Activated CD4-positive, alpha-beta T cell treated with anti-CD3 and anti-CD28 coated beads, Interleukin-2, amount 10 ng/mL, durations not matched to agents 24 days and 14 days (primary cell): Measurements from ENCODE around the gene ABHD12. TPM values are rescaled to one million over a fixed set of nuclear protein-coding genes. Genes with fewer than 3 reads are reported as not detected.
A peak's percentile ranks its signal among the peaks of the same experiment; 100 is the strongest.
"Not testable (repeated sequence)": the region's sequence is repeated elsewhere in the genome, so short reads cannot be mapped to it uniquely, and the experiment has no call there.

Source experiments
- DNase-seq: peaks from one replicate; pipeline ENCODE4 v3.0.0; 2022
- H3K27ac Mint-ChIP-seq: one replicate; pipeline ENCODE4 v1.8.0; 2022; ENCODE audit warnings: mild to moderate bottlenecking, mixed read lengths
- H3K27me3 Mint-ChIP-seq: one replicate; pipeline ENCODE4 v1.8.0; 2022; ENCODE audit warnings: mixed read lengths
- H3K36me3 Mint-ChIP-seq: one replicate; pipeline ENCODE4 v1.8.0; 2022; ENCODE audit warnings: low read depth, mild to moderate bottlenecking, mixed read lengths
- H3K4me1 Mint-ChIP-seq: one replicate; pipeline ENCODE4 v1.8.0; 2021; ENCODE audit warnings: mixed read lengths
- H3K4me3 Mint-ChIP-seq: one replicate; pipeline ENCODE4 v1.8.0; 2022; ENCODE audit warnings: mild to moderate bottlenecking, moderate library complexity, mixed read lengths
- H3K9me3 Mint-ChIP-seq: one replicate; pipeline ENCODE4 v1.8.0; 2021; ENCODE audit warnings: mixed read lengths
- intact Hi-C: fragments of 100-400 bp; cut with micrococcal nuclease; formaldehyde crosslinking; loops from one replicate; pipeline ENCODE4 v1.15.1; 2023
- total RNA-seq: library from RNA; stranded (reverse); gene quantifications from 2 replicates; pipeline ENCODE4 v1.2.3, GENCODE V29; 2022

ABHD12 gene
- total RNA-seq, result 28.7 and 30.0 TPM in 2 replicates

DNA sequence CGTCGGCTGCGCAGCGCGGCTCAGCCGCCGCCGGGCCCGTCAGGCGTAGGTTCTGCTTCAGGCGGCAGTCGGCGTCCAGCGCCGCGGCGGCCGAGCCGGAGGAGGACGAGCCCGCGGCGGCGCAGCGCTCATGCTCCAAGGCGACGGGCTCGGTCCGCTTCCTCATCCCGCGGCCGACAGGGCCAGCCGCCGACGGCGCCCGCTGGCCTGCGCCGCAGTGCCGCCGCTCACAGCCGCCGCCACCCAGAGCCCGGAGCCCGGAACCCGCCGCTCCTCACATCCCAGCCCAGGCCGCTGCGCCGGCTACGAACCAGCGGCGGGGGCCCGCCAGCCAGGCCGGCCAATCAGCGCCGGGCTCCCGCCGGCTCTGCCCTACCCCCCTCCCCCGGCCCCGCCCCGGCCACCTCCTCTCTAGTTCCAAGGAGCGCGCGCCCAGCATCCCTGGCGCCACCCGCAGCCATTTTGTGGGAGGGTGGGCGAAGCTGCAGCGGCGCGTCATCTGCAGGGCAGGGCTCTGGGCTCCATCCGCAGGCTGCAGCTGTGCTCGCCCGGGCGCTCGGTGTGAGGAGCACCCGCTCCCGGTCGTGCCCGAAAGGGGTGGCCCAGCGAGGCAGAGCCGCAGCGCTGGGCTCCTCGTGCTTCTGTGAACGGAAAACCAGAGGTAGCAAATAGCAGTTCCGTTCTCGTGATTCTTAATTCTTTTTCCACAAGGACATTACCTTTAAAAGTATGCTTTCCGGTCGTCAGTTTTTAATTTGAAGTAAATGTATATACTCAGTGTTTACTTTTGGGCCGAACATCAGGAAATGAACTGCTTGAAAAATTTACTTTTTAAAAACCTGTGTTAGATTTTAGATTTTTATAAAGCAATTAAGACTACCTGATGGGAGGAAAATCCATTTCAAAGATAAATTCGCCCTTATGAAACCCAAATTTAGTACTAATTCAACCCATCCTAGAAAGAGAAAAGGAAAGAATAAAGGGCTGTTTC lies at the start of gene ABHD12:
ABHD12 (minus strand) TSS at position 298 of the 991 bp plus-strand sequence; CDS start at position 166, 132 bp downstream.
- Mint-ChIP-seq H3K4me1 (peaks cover 16% of the 10 kb centered on the region), H3K4me3 (peak within 1 kb of the TSS; percentile 90), H3K9me3 (no peaks in the 10 kb centered on the region), H3K27me3 (no peaks in the 10 kb centered on the region), H3K36me3 (peaks cover 7% of the 10 kb centered on the region), H3K27ac (peak within 1 kb of the TSS; percentile 94)
- DNase-seq, result peak; percentile 98
- intact Hi-C loops, result loop anchor here (1.0 to 5.0 kb wide), 11 partner anchors 8 to 444 kb away; partner anchors contain the start of genes APMAP, CST7, ENTPD6 and GINS1

DNA sequence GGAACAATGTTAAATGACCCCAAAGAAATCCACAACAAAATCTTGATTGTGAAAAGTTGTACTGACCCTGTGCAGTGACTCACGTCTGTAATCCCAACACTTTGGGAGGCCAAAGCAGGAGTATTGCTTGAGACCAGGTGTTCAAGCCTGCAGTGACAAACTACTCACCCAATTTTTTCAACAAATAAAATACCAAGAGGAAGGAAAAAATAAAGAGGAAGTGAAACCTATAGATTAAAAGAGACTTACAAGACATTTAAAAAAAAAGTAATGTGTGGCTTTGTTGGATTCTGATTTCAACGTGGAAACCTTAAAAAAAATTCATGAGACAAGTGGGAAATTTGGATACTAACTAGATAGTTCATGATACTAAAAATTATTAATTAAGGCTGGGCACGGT lies 48.7 kb upstream of the ABHD12 start:
- intact Hi-C loops, result no loop called here
- no peak overlapping the region for H3K27ac Mint-ChIP-seq
- H3K4me1 Mint-ChIP-seq, result no peaks in the 10 kb centered on the region
- no peak for DNase-seq
- no peak overlapping the region for H3K4me3 Mint-ChIP-seq
- H3K27me3 Mint-ChIP-seq, result no peaks in the 10 kb centered on the region
- H3K36me3 Mint-ChIP-seq, result peaks cover 28% of the 10 kb centered on the region
- H3K9me3 Mint-ChIP-seq, result no peaks in the 10 kb centered on the region

DNA sequence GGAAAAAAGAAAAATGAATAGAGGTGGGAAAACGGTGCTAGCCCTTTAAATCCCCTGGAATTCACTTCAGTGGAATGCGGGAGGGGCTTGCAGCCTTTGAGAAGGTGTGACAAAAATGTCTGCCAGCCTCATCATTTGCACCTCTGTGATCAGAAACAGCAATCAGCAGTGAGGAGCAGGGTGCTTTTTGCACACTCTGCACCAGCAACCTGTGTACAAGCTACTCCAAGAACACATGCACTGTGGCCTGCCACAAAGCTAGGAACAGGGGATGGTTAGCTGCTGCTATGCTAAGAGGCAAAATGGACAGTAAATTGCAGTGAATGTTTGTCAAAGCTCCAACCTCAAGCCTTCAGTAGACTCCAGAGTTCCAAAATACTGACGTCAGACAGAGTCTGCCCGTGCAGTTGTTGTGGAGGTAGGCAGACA lies 46.5 kb upstream of the ABHD12 start:
- H3K4me3 Mint-ChIP-seq, result no peak overlapping the region
- intact Hi-C loops, result no loop called here
- H3K27me3 Mint-ChIP-seq, result no peaks in the 10 kb centered on the region
- no peaks in the 10 kb centered on the region for H3K9me3 Mint-ChIP-seq
- H3K4me1 Mint-ChIP-seq, result peaks cover 3% of the 10 kb centered on the region
- peaks cover 29% of the 10 kb centered on the region for H3K36me3 Mint-ChIP-seq
- no peak for DNase-seq
- no peak overlapping the region for H3K27ac Mint-ChIP-seq

DNA sequence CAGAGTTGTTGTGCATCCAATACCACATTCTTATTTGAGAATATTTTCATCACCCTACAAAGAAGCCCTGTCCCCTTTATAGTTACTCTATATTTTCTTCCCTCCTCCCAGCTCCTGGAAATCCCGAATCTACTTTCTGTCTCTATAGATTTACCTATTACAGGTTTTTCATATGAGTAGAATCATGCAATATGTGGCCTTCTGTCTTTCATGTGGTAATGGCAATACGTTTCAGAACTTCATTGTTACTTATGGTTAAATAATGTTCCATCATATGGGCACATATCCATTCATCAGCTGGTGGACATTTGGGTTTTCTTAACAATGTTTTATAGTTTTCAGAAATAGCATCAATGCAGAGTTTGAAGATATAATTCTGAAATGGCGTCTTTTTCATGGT lies 33.9 kb upstream of the ABHD12 start:
- peaks cover 50% of the 10 kb centered on the region for H3K36me3 Mint-ChIP-seq
- no peak overlapping the region for H3K27ac Mint-ChIP-seq
- no peaks in the 10 kb centered on the region for H3K27me3 Mint-ChIP-seq
- H3K4me1 Mint-ChIP-seq, result peaks cover 10% of the 10 kb centered on the region
- no peak for DNase-seq
- no peak overlapping the region for H3K4me3 Mint-ChIP-seq
- intact Hi-C loops, result loop anchor here (1.0 kb wide), 1 partner anchor 10 kb away; no protein-coding TSS in a partner anchor
- no peaks in the 10 kb centered on the region for H3K9me3 Mint-ChIP-seq

DNA sequence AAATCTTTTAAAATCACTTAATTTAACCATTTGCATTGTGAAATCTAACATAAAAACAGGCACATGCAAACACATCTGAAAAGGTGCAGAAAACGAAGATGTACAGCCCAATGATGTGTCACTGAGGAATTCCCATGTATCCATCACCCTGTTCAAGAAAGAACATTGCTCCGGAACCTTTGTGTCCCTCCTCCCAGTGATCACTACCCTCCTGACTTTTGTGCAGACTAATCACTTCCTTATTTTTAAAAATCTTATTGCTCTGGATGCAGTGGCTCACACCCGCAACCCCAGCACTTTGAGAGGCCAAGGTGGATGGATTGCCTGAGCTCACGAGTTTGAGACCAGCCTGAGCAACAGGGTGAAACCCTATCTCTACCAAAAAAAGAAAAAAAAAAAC lies 31.4 kb upstream of the ABHD12 start:
- Mint-ChIP-seq H3K27ac (no peak overlapping the region), H3K4me3 (no peak overlapping the region), H3K27me3 (no peaks in the 10 kb centered on the region), H3K4me1 (peaks cover 14% of the 10 kb centered on the region), H3K9me3 (no peaks in the 10 kb centered on the region), H3K36me3 (peaks cover 39% of the 10 kb centered on the region)
- DNase-seq, result no peak
- intact Hi-C loops, result no loop called here

DNA sequence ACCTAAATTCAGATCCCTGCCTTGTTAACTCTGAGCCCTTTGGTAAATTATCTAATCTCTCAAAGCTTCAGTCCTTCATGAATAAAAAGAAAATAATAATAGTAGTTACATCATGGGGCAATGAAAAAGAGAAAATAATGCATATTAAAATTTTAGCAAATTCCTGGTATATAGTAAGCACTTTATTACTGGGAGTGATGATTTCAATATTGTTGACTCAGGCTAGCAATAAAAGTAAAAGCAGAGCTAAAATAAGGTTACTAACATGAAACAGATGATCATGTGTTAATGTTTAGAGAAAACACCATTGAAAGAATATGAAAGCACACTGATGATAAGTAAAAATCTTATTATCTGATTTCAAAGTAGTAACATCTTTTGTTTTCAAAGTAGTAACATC lies 30.5 kb upstream of the ABHD12 start:
- intact Hi-C loops, result no loop called here
- no peak overlapping the region for H3K4me3 Mint-ChIP-seq
- DNase-seq, result no peak
- H3K9me3 Mint-ChIP-seq, result no peaks in the 10 kb centered on the region
- peaks cover 32% of the 10 kb centered on the region for H3K36me3 Mint-ChIP-seq
- no peaks in the 10 kb centered on the region for H3K27me3 Mint-ChIP-seq
- no peak overlapping the region for H3K27ac Mint-ChIP-seq
- peaks cover 14% of the 10 kb centered on the region for H3K4me1 Mint-ChIP-seq

DNA sequence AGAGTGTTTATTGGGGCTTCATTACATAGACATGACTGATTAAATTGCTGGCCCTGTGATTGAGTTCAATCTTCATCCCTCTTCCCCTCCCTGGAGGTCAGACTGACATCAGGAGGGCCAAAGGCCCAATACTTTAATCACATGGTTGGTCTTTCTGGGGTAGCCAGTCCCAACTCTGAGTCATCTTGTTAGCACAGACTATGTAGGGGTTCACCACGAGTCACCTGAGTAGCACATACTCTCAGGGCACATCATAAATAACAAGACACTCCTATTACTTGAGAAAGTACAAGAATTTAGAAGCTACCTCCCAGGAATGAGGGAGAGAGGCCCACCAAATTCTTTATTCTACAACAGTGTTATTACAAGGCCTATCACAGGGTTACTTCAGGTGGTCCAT lies 28.1 kb upstream of the ABHD12 start:
- H3K27me3 Mint-ChIP-seq, result no peaks in the 10 kb centered on the region
- H3K4me3 Mint-ChIP-seq, result no peak overlapping the region
- DNase-seq, result no peak
- peaks cover 7% of the 10 kb centered on the region for H3K4me1 Mint-ChIP-seq
- intact Hi-C loops, result no loop called here
- no peaks in the 10 kb centered on the region for H3K9me3 Mint-ChIP-seq
- peak overlapping the region; percentile 50 for H3K27ac Mint-ChIP-seq
- peaks cover 22% of the 10 kb centered on the region for H3K36me3 Mint-ChIP-seq

DNA sequence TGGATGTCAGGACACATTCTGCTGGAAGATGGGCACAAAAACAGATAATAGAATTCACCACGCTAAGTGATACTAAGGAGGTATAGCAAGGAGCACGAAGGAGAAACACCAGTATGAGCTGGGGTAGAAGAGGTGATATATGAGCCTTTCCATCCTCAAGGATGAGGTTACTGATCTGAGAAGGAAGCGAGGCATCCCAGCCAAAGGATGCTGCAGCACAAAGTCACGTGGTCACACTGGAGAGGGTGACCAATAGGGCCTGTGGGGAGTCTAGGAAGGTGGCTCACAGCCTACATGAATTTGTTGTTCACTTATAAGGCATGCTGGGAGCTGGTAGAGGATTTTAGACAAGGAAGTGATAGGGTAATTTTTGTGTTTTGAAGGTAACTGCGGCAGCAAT lies 18.3 kb upstream of the ABHD12 start:
- peaks cover 3% of the 10 kb centered on the region for H3K9me3 Mint-ChIP-seq
- peaks cover 19% of the 10 kb centered on the region for H3K4me1 Mint-ChIP-seq
- H3K4me3 Mint-ChIP-seq, result peak overlapping the region; percentile 90
- DNase-seq, result no peak
- H3K27ac Mint-ChIP-seq, result peak overlapping the region; percentile 7
- no peaks in the 10 kb centered on the region for H3K27me3 Mint-ChIP-seq
- peaks cover 14% of the 10 kb centered on the region for H3K36me3 Mint-ChIP-seq
- intact Hi-C loops, result loop anchor here (5.0 kb wide), 2 partner anchors 162 to 213 kb away; partner anchors contain the start of genes NANP and PYGB

DNA sequence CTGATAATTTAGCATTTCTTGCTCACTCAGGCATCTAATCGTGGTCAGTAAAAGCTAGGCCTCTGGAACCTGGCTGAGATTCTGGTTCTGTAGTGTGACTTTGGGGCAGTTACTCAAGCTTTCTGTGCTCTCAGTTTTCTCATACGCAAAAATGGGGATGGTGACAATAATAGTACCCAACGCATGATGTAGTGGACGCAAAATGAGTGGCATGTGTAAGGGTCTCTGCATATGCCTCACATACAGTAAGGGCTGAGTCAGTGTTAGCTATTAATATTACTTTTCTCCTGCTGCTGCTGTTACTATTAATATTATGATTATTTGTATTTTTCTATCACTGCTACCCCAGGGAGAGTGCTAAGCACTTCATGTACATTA lies 17.5 kb upstream of the ABHD12 start:
- Mint-ChIP-seq H3K9me3 (peaks cover 8% of the 10 kb centered on the region), H3K27me3 (no peaks in the 10 kb centered on the region), H3K36me3 (peaks cover 13% of the 10 kb centered on the region), H3K4me3 (peak overlapping the region; percentile 90), H3K27ac (peak overlapping the region; percentile 95), H3K4me1 (peaks cover 19% of the 10 kb centered on the region)
- no peak for DNase-seq
- intact Hi-C loops, result loop anchor here (5.0 kb wide), 2 partner anchors 161 to 214 kb away; partner anchors contain the start of genes NANP and PYGB

DNA sequence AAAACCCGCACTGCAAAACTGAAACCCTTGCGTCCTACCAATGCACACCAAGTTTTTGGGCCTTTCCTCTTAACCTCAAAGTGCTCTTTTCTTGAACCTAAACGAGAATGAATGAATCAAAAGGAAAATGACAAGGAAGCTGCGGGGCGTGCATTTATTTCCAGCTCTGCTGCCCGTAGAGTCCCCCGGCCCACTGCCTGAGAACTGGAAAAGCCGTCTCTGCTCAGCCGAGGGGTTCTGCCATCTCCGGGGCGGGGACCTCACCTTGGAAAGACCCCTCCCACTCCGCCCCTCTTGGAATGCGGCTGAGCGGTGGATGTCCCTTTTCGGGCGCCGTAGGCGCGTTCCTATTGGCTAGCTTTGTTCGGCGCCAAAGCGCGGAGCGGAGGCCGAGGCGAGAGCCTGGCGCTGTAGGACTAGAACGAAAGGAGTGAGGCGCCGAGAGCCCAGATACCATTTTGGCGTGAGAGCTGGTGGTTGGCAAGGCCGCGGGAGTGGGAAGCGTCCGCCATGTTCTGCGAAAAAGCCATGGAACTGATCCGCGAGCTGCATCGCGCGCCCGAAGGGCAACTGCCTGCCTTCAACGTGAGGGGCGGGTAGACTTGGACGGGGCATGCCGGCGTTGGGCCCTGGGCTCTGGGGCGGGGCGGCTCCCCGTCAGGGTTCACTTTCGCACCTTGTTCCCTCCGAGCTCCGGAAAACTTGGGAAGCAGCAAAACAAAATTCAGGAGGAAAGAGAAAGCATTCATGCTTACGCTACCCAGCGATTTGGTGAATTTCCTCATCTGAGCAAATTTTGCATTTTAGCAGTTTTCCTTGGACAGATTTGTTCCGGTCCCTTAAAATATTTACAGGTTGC lies 16.9 kb upstream of the ABHD12 start, which contains the start of gene GINS1:
GINS1 (plus strand) TSS at position 363 of the 859 bp plus-strand sequence; CDS start at position 511, 148 bp downstream.
- H3K27me3 Mint-ChIP-seq, result no peaks in the 10 kb centered on the region
- peak within 1 kb of the TSS; percentile 90 for H3K4me3 Mint-ChIP-seq
- H3K36me3 Mint-ChIP-seq, result peaks cover 11% of the 10 kb centered on the region
- peaks cover 19% of the 10 kb centered on the region for H3K4me1 Mint-ChIP-seq
- intact Hi-C loops, result loop anchor here (1.0 to 5.0 kb wide), 6 partner anchors 17 to 458 kb away; partner anchors contain the start of genes ABHD12, CST7, NANP and PYGB
- DNase-seq, result peak; percentile 96
- peaks cover 9% of the 10 kb centered on the region for H3K9me3 Mint-ChIP-seq
- peak within 1 kb of the TSS; percentile 95 for H3K27ac Mint-ChIP-seq

DNA sequence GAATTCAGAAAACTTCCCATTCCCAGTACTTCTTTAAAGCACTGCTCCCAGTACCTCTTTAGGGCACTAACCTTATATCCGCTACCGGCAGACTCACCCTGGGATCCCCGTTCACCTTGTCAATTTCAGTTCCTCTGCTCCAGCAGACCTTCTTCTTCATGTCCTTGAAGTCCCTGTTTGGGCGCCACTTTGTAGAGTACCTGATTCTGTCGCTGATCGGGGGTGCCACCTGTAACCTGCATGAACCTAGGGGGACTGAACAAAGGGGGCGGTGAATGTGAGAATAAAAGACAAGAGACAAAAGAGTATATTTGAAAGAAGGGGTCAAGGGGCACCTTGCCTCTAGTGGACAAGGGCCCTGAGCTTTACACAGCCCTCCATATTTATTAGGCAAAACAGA lies 11.9 kb upstream of the ABHD12 start:
- Mint-ChIP-seq H3K27me3 (no peaks in the 10 kb centered on the region), H3K4me3 (no peak overlapping the region), H3K4me1 (peaks cover 6% of the 10 kb centered on the region), H3K9me3 (peaks cover 9% of the 10 kb centered on the region), H3K27ac (no peak overlapping the region), H3K36me3 (peaks cover 3% of the 10 kb centered on the region)
- intact Hi-C loops, result no loop called here
- DNase-seq, result no peak

DNA sequence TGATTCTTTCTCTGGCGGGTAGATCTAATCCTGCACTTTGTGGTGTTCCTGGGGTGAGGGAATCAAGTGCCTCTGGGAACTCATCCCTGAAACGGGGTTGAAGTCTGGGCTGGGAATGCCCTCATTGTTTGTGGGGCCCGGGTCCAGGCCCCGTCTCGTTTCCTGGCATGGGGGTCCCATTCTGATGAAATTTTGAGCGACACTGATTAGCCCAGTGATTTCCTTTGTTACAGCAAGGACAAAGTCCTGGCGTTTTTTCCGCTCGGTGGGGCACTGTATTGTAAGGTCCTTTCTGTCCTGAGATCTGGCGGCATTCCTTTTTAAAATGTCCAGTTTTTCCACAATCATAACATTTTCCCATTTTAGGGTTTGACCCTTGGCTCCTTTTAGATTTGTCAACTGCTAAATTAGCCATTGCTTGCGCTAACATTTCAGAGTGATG lies 9.7 kb upstream of the ABHD12 start:
- H3K4me1 Mint-ChIP-seq, H3K27me3 Mint-ChIP-seq, H3K9me3 Mint-ChIP-seq, H3K27ac Mint-ChIP-seq, intact Hi-C loops, H3K36me3 Mint-ChIP-seq, DNase-seq, H3K4me3 Mint-ChIP-seq: not testable (repeated sequence)

DNA sequence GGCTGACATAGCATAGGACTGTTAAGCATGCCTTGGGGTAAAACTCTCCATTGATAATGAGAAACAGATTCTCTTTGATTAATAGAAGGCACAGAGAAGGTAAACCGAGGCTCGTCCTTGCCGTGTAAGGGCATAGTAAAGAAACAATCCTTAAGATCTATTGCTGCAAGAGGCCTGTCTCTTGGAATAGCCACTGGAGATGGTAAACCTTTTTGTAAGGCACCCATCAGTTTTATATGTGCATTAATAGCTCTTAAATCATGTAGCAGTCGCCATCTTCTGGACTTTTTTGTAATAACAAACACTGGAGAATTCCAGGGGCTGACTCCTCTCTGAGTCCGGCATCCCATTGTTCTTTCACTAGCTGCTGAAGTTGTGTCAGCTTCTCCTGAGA lies 8.4 kb upstream of the ABHD12 start:
- Mint-ChIP-seq H3K9me3 (peaks cover 6% of the 10 kb centered on the region), H3K36me3 (peaks cover under 1% of the 10 kb centered on the region), H3K27ac (no peak overlapping the region), H3K27me3 (no peaks in the 10 kb centered on the region), H3K4me1 (peaks cover under 1% of the 10 kb centered on the region), H3K4me3 (no peak overlapping the region)
- intact Hi-C loops, result loop anchor here (1.0 to 2.0 kb wide), 4 partner anchors 8 to 404 kb away; no protein-coding TSS in a partner anchor
- DNase-seq, result peak; percentile 80
